ENCODE measurements around the gene NRXN3. TPM values are rescaled to one million over a fixed set of nuclear protein-coding genes. Genes with fewer than 3 reads are reported as not detected.

The NRXN3 gene
- total RNA-seq, 1 experiment from 2014 or later: 0.23 TPM

- DNase-seq (ENCODE audit: low read depth): no peak
These were observed 3.3 kb downstream of the NRXN3 start for GRCh38 chr14:78173346-78174035.

- no peak for DNase-seq (ENCODE audit: low read depth)
These were observed 5.2 kb downstream of the NRXN3 start for GRCh38 chr14:78175412-78175811.

GRCh38 chr14:78178071-78178470 lies 7.9 kb downstream of the NRXN3 start:
- DNase-seq (ENCODE audit: low read depth): no peak

GRCh38 chr14:78178971-78179370 lies 8.8 kb downstream of the NRXN3 start:
- no peak for DNase-seq (ENCODE audit: low read depth)

GRCh38 chr14:78181270-78181669 lies 11.1 kb downstream of the NRXN3 start:
- no peak for DNase-seq (ENCODE audit: low read depth)

- DNase-seq (ENCODE audit: low read depth): no peak
These were observed 12.5 kb downstream of the NRXN3 start for GRCh38 chr14:78182722-78183121.

GRCh38 chr14:78184157-78184556 lies 14.0 kb downstream of the NRXN3 start:
- DNase-seq (ENCODE audit: low read depth): no peak

DNA sequence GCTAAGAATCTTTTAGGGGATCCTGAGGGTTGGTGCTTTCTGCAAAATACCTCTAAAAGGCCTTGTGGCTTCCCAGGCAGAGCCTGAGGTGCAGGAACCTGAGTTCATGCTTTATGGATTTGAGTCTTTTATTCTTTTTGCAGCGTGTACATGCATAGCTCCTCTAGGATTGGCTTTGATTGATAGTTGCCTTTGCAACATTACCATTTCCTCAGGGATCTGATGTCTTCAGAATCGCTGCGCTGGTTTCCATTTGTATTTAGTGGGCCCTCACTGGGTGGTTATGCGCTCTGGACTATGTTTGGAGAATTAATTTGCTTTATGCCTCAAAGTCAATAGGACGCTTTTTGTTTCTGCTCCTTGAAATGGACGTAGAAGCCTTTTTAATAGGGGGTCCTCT lies 16.1 kb downstream of the NRXN3 start:
- no peak for DNase-seq (ENCODE audit: low read depth)

DNA sequence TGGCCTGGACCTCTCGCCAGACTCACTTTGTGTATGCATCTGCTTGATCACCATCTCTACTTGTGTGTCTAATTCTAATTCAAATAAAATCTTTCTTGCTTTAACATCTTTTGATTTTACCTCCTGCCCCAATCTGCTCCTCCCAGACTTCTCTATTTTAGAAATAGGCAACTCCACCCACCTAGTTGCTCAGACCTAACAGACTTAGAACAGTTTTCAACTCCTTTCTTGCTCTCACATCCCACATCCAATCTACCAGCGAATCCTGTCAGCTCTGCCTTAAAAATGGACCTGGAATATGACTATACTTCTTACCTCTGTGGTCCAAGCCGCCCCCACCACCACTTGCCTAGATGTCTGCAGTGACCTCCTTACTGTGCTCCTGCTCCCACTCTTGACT lies 18.7 kb downstream of the NRXN3 start:
- no peak for DNase-seq (ENCODE audit: low read depth)

- DNase-seq (ENCODE audit: low read depth): no peak
These were observed 25.3 kb downstream of the NRXN3 start for GRCh38 chr14:78195431-78195830.

GRCh38 chr14:78196323-78196722 lies 26.1 kb downstream of the NRXN3 start:
- DNase-seq (ENCODE audit: low read depth): no peak

DNA sequence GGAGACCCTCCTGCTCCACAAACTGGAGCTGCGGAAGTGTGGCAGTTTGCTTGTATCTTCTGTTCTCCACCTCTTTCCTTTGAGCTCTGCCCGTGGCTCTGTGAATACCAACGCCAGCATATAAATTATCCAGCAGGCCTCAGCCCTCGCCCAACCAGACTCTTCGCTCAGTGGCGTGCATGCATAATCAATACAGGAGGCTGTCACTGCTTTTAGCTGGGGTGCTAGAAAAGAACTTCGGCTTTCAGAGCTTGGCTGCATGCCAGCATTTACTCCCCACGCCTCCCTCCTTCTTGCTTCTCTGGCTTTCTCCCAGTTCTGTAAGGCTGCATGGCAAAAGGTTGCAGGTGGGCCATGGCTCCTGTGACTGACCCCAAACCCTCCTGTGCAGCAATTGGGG lies 26.9 kb downstream of the NRXN3 start:
- DNase-seq (ENCODE audit: low read depth): no peak

DNA sequence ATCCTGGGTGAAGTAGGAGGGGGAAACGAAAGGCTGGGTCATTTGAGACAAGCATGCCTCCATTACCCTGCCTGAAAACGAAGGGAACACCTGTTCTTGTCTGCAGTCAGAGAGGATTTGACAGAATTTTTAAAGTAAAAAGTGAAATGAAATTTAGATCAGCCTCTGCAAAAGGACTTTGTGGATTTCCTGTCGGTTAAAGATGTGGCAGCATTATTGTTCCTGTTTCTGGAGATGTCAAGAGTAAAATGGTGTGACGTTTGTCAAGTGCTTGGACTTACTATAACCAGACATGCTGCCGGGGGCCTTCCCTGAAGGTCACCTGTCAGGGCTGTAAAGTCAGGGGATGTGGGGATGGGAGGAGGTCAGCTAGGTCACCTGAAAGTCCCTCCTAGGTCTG lies 32.0 kb downstream of the NRXN3 start:
- DNase-seq (ENCODE audit: low read depth): no peak

DNA sequence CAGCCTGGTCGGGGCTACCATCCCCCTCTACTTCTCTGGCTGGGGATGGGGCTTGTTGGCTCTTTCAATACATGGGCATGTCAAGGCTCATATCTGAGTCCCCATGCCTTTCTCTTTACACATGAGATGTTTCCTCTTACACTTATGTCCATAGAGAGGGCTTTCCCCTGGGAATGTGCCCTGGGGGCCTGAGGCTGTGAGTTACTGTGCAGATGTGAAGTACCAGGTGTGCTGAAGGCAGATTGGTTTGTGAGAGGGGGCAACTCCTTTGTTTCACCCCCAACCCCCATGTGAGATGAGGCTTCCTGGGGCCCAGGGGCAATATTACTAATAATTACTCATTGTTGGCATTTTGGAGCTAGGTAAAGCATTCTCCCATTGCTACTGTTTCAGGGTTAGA lies 32.8 kb downstream of the NRXN3 start:
- DNase-seq (ENCODE audit: low read depth): no peak

DNA sequence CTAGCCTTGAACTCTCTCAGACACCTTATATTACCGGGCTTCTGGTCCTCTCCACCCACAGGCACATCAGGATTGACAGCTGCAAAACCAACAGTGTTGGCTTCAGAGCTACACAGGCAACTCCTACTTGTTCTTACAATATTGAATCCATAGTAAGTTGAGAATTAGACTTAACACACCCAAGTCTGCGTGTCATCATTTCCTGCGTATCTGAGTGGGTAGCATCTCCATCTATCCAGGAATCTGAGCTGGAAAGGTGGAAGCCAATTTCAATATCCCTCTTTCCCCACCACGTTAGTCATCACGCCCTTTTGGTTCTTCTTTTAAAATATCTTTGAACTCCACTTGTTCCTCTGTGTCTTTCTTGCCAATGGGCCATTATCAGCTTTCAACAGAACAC lies 37.2 kb downstream of the NRXN3 start:
- DNase-seq (ENCODE audit: low read depth): no peak

- no peak for DNase-seq (ENCODE audit: low read depth)
These were observed 50.1 kb downstream of the NRXN3 start for GRCh38 chr14:78220273-78220672.

DNA sequence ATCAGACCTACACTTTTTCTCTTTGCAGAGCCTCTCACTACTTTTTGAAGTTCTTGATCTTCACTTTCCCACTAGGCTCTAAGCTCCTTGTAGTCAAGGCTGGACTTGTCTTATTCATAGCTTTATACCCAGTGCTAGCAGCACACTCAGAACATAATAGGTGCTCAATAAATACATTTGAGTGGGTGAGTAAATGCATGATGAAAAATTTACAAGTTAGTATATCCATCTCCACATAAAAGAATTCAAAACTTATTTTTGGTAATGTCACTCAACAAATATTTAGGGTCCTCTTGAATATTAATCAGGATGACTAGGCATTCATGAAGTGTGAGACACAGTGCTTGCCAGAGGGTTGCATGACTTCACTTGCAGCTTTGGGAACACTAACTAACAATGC lies 52.6 kb downstream of the NRXN3 start:
- DNase-seq (ENCODE audit: low read depth): no peak

DNA sequence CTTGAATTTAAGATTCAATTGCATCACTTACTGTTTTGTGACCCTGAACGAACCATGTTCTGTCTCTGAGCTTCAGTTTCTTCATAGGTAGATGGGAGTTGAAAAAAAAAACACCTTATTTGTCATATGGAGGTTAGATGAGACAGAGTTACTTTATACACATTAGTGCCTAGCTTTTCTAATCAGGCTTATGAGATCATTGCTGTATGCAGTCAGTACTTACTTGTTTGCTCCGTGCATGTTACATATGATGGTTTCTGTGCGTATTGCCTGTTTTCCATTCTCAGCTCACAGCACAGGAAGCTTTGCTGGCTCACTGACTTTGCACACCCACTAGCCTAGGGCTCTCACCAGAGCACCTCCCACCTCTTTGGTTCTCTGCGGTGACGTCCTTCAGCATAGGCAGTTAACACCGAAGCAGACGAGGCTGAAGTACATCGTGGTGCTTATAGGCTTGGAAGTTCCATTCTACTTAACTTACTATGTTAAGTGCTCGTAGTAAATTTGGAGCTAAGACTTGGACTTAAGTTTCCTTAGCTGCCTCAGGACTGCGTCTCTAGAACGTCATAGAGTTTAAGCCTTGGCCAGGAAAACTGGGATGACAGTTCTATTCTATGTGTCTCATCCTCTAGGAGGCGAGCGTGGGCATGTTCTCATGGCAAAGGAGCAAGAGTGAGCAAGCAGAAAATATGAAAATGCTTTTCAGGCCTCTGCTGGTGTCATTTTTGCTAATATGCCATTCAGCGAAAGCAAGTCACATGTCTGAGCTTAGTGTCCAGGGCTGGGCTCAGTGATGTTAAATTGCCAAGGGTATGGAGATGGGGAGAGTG lies 57.3 kb downstream of the NRXN3 start:
- DNase-seq (ENCODE audit: low read depth): no peak

GRCh38 chr14:78228702-78229327 lies 58.6 kb downstream of the NRXN3 start:
- no peak for DNase-seq (ENCODE audit: low read depth)

DNA sequence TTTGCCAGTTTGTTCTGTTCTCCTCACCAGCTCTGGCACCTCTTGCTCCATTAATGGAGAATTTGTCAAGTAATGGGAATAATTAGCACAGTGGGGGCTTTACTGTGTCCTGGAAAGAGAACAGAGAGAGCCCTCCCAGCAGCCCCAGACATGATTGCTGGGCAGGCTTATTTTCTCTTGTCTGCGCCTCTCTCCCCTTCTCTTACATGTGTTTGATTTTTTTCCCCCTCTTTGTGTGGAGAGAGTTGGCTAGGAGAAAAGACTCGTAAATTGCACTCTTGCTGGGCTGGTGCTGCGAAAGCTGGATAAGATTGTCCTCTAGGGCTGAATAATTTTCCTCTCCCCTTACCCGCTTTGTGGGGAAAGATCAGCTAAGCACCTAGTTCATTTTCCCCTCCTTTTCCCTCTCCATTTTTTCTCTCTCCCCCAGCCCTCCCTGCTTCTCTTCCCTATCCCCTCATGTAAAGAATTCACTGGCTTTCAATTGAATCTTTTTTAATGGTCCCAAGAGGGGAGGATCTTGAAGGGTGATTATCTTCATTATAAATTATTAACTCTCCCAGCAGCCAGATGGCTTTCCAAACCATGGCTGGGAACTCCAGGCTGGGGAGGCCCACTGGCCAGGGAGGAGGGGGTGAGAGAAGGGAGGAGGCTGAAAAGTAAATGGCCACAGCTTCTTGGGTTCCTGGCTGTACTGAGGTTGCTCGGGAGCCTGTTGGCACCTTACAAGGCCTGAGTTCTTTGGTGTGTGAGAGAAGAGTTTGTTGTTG lies 62.2 kb downstream of the NRXN3 start:
- no peak for DNase-seq (ENCODE audit: low read depth)

GRCh38 chr14:78238141-78238540 lies 68.0 kb downstream of the NRXN3 start:
- DNase-seq (ENCODE audit: low read depth): no peak

DNA sequence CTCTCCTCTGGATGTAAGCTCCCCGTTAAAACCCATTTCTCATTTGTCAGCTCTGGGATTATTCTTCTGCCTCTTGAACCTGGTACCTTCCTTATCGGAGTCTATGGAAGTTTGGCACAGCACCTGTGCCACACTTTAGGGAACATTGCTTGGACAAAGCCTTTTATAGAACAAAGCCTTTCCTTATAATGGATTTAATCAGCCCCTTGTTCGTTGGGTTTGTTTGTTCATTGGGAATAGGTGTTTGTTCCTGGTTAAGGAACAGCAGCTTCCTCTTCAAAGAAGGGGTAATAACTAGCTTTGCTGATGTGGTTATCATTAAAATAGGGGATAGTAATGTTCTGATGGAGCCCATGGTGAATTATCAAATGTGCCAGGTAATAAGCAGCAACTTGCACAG lies 70.4 kb downstream of the NRXN3 start:
- no peak for DNase-seq (ENCODE audit: low read depth)

Data from LHCN-M2 (cell line).